Activated CD4-positive, alpha-beta T cell treated with anti-CD3 and anti-CD28 coated beads, Interleukin-2, amount 50 U/mL, for 1 hour (primary cell): ENCODE measurements around the gene EEFSEC.

Experiments used
- DNase-seq: peaks from one replicate; pipeline ENCODE4 v3.0.0-alpha.2; 2020

The EEFSEC gene

GRCh38 chr3:128434524-128434923 lies 281.2 kb downstream of the EEFSEC start:
- no peak for DNase-seq

- DNase-seq: no peak
Measured at GRCh38 chr3:128435058-128435457, 281.8 kb downstream of the EEFSEC start.

- no peak for DNase-seq
Measured at GRCh38 chr3:128435561-128435960, 282.3 kb downstream of the EEFSEC start.

GRCh38 chr3:128436214-128436613 lies 282.9 kb downstream of the EEFSEC start:
- no peak for DNase-seq

- DNase-seq: no peak
Measured at GRCh38 chr3:128438488-128439072, 285.3 kb downstream of the EEFSEC start.

GRCh38 chr3:128439226-128439625 lies 285.9 kb downstream of the EEFSEC start:
- DNase-seq: no peak

GRCh38 chr3:128442070-128442469 lies 288.8 kb downstream of the EEFSEC start:
- DNase-seq: no peak

- no peak for DNase-seq
Measured at GRCh38 chr3:128442949-128443348, 289.7 kb downstream of the EEFSEC start.

- DNase-seq: no peak
Measured at GRCh38 chr3:128443771-128444170, 290.5 kb downstream of the EEFSEC start.

GRCh38 chr3:128445357-128445756 lies 292.1 kb downstream of the EEFSEC start:
- DNase-seq: no peak

GRCh38 chr3:128446821-128447220 lies 293.5 kb downstream of the EEFSEC start:
- no peak for DNase-seq

GRCh38 chr3:128447561-128448013 lies 294.3 kb downstream of the EEFSEC start:
- no peak for DNase-seq

- DNase-seq: no peak
Measured at GRCh38 chr3:128448491-128448890, 295.2 kb downstream of the EEFSEC start.

GRCh38 chr3:128449111-128449638 lies 295.9 kb downstream of the EEFSEC start:
- no peak for DNase-seq

GRCh38 chr3:128452120-128452519 lies 298.8 kb downstream of the EEFSEC start:
- no peak for DNase-seq

- DNase-seq: no peak
Measured at GRCh38 chr3:128452678-128453275, 299.5 kb downstream of the EEFSEC start.

- DNase-seq: no peak
Measured at GRCh38 chr3:128453501-128454309, 300.4 kb downstream of the EEFSEC start.

- DNase-seq: no peak
Measured at GRCh38 chr3:128454310-128454618, 301.0 kb downstream of the EEFSEC start.

- DNase-seq: no peak
Measured at GRCh38 chr3:128455116-128455515, 301.8 kb downstream of the EEFSEC start.

- no peak for DNase-seq
Measured at GRCh38 chr3:128455786-128456748, 302.8 kb downstream of the EEFSEC start.

GRCh38 chr3:128456776-128457715 lies 303.8 kb downstream of the EEFSEC start:
- DNase-seq: no peak

- no peak for DNase-seq
Measured at GRCh38 chr3:128457937-128458336, 304.7 kb downstream of the EEFSEC start.
